HG03064 (cell line): ENCODE measurements around the gene EFHD1.
A peak's percentile ranks its signal among the peaks of the same experiment; 100 is the strongest.
"Not testable (repeated sequence)": the region's sequence is repeated elsewhere in the genome, so short reads cannot be mapped to it uniquely, and the experiment has no call there.

ENCODE experiments used
- ATAC-seq: cut with Tn5 transposase; IDR thresholded peaks from one replicate; pipeline ENCODE4 v1.9.1; 2021; ENCODE audit warnings: low read depth; ENCODE audit not compliant: unreplicated experiment

Gene EFHD1

GRCh38 chr2:232688201-232688600 lies 54.8 kb downstream of the EFHD1 start:
- no peak for ATAC-seq

GRCh38 chr2:232689152-232689910 lies 55.9 kb downstream of the EFHD1 start:
- ATAC-seq, result no peak

GRCh38 chr2:232691117-232691516 lies 57.7 kb downstream of the EFHD1 start:
- not testable (repeated sequence) for ATAC-seq

GRCh38 chr2:232693344-232693743 lies 59.9 kb downstream of the EFHD1 start:
- ATAC-seq, result no peak

- ATAC-seq, result no peak
Observed at GRCh38 chr2:232696609-232697058, 63.2 kb downstream of the EFHD1 start.

GRCh38 chr2:232697059-232697806 lies 63.8 kb downstream of the EFHD1 start, which contains the start of gene GIGYF2:
GIGYF2 (plus strand) TSS chr2:232697331; CDS start chr2:232735198, 37,867 bp downstream.
- peak; percentile 70 for ATAC-seq

GRCh38 chr2:232697807-232698110 lies 64.4 kb downstream of the EFHD1 start:
- peak; percentile 36 for ATAC-seq

GRCh38 chr2:232698556-232699091 lies 65.2 kb downstream of the EFHD1 start:
- ATAC-seq, result no peak

GRCh38 chr2:232699110-232699509 lies 65.7 kb downstream of the EFHD1 start:
- ATAC-seq, result no peak

GRCh38 chr2:232700154-232700553 lies 66.8 kb downstream of the EFHD1 start:
- no peak for ATAC-seq

- no peak for ATAC-seq
Observed at GRCh38 chr2:232707076-232707475, 73.7 kb downstream of the EFHD1 start.

- no peak for ATAC-seq
Observed at GRCh38 chr2:232713505-232713904, 80.1 kb downstream of the EFHD1 start.

- no peak for ATAC-seq
Observed at GRCh38 chr2:232714969-232715368, 81.6 kb downstream of the EFHD1 start.

GRCh38 chr2:232720056-232720455 lies 86.7 kb downstream of the EFHD1 start:
- ATAC-seq, result not testable (repeated sequence)

- no peak for ATAC-seq
Observed at GRCh38 chr2:232721261-232721660, 87.9 kb downstream of the EFHD1 start.

- ATAC-seq, result no peak
Observed at GRCh38 chr2:232721882-232722281, 88.5 kb downstream of the EFHD1 start.

GRCh38 chr2:232723027-232723426 lies 89.6 kb downstream of the EFHD1 start:
- no peak for ATAC-seq

- no peak for ATAC-seq
Observed at GRCh38 chr2:232728785-232729184, 95.4 kb downstream of the EFHD1 start.

- ATAC-seq, result no peak
Observed at GRCh38 chr2:232731470-232731869, 98.1 kb downstream of the EFHD1 start.
